Measurements from ENCODE around the gene GRAMD1A. TPM values are rescaled to one million over a fixed set of nuclear protein-coding genes. Genes with fewer than 3 reads are reported as not detected.
"Not testable (repeated sequence)": the region's sequence is repeated elsewhere in the genome, so short reads cannot be mapped to it uniquely, and the experiment has no call there.

GRAMD1A gene
- total RNA-seq, 4 donors from 2014 or later, result 6.0 to 135 (median 61.6) TPM

GRCh38 chr19:35000647-35001501 lies 751 bp downstream of the GRAMD1A start:
- Histone ChIP-seq H3K9me3 (no peaks in the 10 kb centered on the region), H3K27me3 (no peaks in the 10 kb centered on the region), H3K4me1 (peaks cover 4 to 82% (median 15%) of the 10 kb centered on the region in 4 donors), H3K27ac (peak overlapping the region; percentile 90 to 98 (median 94)), H3K4me3 (peak overlapping the region; percentile 71 to 79 (median 76)), H3K36me3 (no peaks in the 10 kb centered on the region)
- TF ChIP-seq CTCF (IDR thresholded peaks at IDR 0.05), result no peak
- no peak for TF ChIP-seq POLR2A (IDR thresholded peaks at IDR 0.05)
- peak; percentile 63 to 80 (median 73) for DNase-seq

GRCh38 chr19:35002037-35002535 lies 2.0 kb downstream of the GRAMD1A start:
- H3K27ac ChIP-seq, result peak overlapping the region in 3 of 4 donors; percentile 35 to 98 (median 91)
- no peak for TF ChIP-seq CTCF (IDR thresholded peaks at IDR 0.05)
- no peak for TF ChIP-seq POLR2A (IDR thresholded peaks at IDR 0.05)
- no peaks in the 10 kb centered on the region for H3K36me3 ChIP-seq
- peaks cover 4 to 84% (median 15%) of the 10 kb centered on the region in 4 donors for H3K4me1 ChIP-seq
- DNase-seq, result no peak
- no peaks in the 10 kb centered on the region for H3K9me3 ChIP-seq
- H3K27me3 ChIP-seq, result no peaks in the 10 kb centered on the region
- peak overlapping the region in 1 of 4 donors; percentile 79 for H3K4me3 ChIP-seq

- peak in 1 of 3 donors; percentile 37 for DNase-seq
- Histone ChIP-seq H3K4me1 (peaks cover 4 to 70% (median 11%) of the 10 kb centered on the region in 4 donors), H3K9me3 (no peaks in the 10 kb centered on the region), H3K4me3 (no peak overlapping the region), H3K36me3 (peaks cover 0 to 9% (median 0%) of the 10 kb centered on the region in 3 donors), H3K27ac (peak overlapping the region in 2 of 4 donors; percentile 80 to 98), H3K27me3 (no peaks in the 10 kb centered on the region)
- TF ChIP-seq POLR2A (IDR thresholded peaks at IDR 0.05), result no peak
These were observed 4.6 kb downstream of the GRAMD1A start for GRCh38 chr19:35004517-35005255.

- H3K27me3 ChIP-seq, result no peaks in the 10 kb centered on the region
- DNase-seq, result peak in 1 of 3 donors; percentile 40
- no peaks in the 10 kb centered on the region for H3K9me3 ChIP-seq
- H3K4me3 ChIP-seq, result no peak overlapping the region
- peaks cover 3 to 68% (median 11%) of the 10 kb centered on the region in 4 donors for H3K4me1 ChIP-seq
- peaks cover 0 to 17% (median 0%) of the 10 kb centered on the region in 3 donors for H3K36me3 ChIP-seq
- TF ChIP-seq POLR2A (IDR thresholded peaks at IDR 0.05) (no peak), CTCF (IDR thresholded peaks at IDR 0.05) (no peak)
- H3K27ac ChIP-seq, result peak overlapping the region in 3 of 4 donors; percentile 45 to 66 (median 59)
These were observed 5.3 kb downstream of the GRAMD1A start for GRCh38 chr19:35005256-35005977.

GRCh38 chr19:35006007-35006341 lies 5.9 kb downstream of the GRAMD1A start:
- H3K27me3 ChIP-seq, DNase-seq, H3K9me3 ChIP-seq, H3K4me3 ChIP-seq: not testable (repeated sequence)
- H3K4me1 ChIP-seq, result peaks cover 3 to 67% (median 11%) of the 10 kb centered on the region in 4 donors
- H3K27ac ChIP-seq, result peak overlapping the region in 3 of 4 donors; percentile 45 to 66 (median 59)
- H3K36me3 ChIP-seq, result peaks cover 0 to 19% (median 0%) of the 10 kb centered on the region in 3 donors

- Histone ChIP-seq H3K27me3 (no peaks in the 10 kb centered on the region), H3K9me3 (no peaks in the 10 kb centered on the region), H3K27ac (peak overlapping the region in 2 of 4 donors; percentile 59 to 68), H3K4me1 (peaks cover 0 to 66% (median 11%) of the 10 kb centered on the region in 4 donors), H3K36me3 (peaks cover 0 to 19% (median 0%) of the 10 kb centered on the region in 3 donors), H3K4me3 (no peak overlapping the region)
- peak in 1 of 3 donors; percentile 70 for DNase-seq
- TF ChIP-seq POLR2A (IDR thresholded peaks at IDR 0.05) (peak in 1 of 2 donors; percentile 12), CTCF (IDR thresholded peaks at IDR 0.05) (no peak)
These were observed 6.3 kb downstream of the GRAMD1A start for GRCh38 chr19:35006342-35006998.

All from Peyer's patch (tissue), 4 donors.